Sigmoid colon (tissue), 4 donors: ENCODE data around the gene CASP7.

Source experiments
- EP300 ChIP-seq, 4 donors: sonication (generic); formaldehyde crosslinking; IDR thresholded peaks; one replicate each; pipeline ENCODE4 v1.6.1; 2017; ENCODE audit warnings: antibody characterized with exemption in 4 of 4
- POLR2AphosphoS5 ChIP-seq, 4 donors: sonication (generic); formaldehyde crosslinking; IDR thresholded peaks; one replicate each; pipeline ENCODE4 v1.6.1; 2017; ENCODE audit warnings: antibody characterized with exemption in 4 of 4
- TF ChIP-seq, protein P1 (sequence below), 4 experiments: fragments of 450-650 bp in 3 of 4; fragments of 200-600 bp in 1 of 4; IDR thresholded peaks; one replicate each; pipeline ENCODE4 v1.5.1; 2016 to 2019; ENCODE audit warnings: antibody characterized with exemption in 4 of 4, mild to moderate bottlenecking in 3 of 4, moderate library complexity in 2 of 4

DNA sequence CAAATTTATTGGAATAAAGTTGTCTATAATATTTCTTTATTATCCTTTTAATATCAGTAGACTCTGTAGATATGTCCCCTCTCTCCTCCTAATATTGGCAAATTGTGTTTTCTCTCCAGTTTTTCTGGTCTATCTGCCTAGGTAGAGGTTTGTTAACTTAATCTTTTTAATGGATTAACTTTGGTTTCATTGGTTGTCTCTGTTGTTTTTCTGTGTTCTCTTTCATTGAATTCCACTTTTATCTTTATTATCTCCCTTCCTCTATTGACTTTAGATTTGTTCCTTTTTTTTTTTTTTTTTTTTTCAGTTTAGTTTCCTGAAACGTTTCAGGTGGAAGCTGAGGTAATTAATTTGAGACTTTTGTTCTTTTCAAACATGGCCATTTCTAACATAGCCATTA lies 82.4 kb downstream of the CASP7 start:
- TF ChIP-seq, protein P1, sequence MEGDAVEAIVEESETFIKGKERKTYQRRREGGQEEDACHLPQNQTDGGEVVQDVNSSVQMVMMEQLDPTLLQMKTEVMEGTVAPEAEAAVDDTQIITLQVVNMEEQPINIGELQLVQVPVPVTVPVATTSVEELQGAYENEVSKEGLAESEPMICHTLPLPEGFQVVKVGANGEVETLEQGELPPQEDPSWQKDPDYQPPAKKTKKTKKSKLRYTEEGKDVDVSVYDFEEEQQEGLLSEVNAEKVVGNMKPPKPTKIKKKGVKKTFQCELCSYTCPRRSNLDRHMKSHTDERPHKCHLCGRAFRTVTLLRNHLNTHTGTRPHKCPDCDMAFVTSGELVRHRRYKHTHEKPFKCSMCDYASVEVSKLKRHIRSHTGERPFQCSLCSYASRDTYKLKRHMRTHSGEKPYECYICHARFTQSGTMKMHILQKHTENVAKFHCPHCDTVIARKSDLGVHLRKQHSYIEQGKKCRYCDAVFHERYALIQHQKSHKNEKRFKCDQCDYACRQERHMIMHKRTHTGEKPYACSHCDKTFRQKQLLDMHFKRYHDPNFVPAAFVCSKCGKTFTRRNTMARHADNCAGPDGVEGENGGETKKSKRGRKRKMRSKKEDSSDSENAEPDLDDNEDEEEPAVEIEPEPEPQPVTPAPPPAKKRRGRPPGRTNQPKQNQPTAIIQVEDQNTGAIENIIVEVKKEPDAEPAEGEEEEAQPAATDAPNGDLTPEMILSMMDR (IDR thresholded peaks at IDR 0.05), result no peak
- TF ChIP-seq EP300 (IDR thresholded peaks at IDR 0.05) (no peak), POLR2AphosphoS5 (IDR thresholded peaks at IDR 0.05) (no peak)
